Activated T-helper 1 cell treated with Interleukin-2 at 50 U/mL for 16 hours (primary cell): ENCODE results near the gene ZBTB37.
"Not testable (repeated sequence)": the region's sequence is repeated elsewhere in the genome, so short reads cannot be mapped to it uniquely, and the experiment has no call there.

ENCODE experiments used
- DNase-seq: peaks from one replicate; pipeline ENCODE4 v3.0.0-alpha.2; 2020; ENCODE audit warnings: low read depth

ZBTB37 gene

DNA sequence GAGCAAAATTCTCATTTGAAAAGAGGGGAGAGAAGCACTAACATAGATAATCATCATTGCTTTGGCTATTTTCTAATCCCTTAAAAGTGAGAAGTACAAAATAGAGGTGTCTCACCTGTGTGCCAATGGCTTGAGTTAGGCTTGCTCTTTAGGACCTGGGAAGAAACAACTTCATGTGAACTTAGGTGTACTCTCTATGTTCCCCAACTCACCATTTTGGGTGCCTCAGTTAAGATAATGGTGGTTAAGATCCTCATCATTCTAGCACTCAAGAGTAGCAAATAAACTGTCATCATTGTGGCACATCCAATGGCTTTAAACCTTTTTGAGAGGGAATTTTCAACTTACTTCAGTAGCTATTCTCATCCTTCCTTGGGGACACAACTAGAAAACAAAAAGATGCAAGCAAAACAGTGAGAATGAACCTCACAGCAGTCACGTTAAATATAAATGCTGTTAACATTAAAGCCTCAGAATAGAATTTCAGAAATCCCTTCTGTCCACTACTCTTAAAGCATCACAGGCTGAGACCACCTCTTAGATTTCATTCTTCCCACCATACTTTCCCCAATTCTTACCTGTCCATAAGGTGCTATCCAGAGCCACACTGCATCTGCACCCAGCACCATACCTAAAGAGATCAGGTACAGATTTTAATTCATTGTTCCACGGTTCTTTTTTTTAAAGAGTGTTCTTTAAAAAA, 1.6 kb upstream of the ZBTB37 start:
- DNase-seq, result no peak

DNA sequence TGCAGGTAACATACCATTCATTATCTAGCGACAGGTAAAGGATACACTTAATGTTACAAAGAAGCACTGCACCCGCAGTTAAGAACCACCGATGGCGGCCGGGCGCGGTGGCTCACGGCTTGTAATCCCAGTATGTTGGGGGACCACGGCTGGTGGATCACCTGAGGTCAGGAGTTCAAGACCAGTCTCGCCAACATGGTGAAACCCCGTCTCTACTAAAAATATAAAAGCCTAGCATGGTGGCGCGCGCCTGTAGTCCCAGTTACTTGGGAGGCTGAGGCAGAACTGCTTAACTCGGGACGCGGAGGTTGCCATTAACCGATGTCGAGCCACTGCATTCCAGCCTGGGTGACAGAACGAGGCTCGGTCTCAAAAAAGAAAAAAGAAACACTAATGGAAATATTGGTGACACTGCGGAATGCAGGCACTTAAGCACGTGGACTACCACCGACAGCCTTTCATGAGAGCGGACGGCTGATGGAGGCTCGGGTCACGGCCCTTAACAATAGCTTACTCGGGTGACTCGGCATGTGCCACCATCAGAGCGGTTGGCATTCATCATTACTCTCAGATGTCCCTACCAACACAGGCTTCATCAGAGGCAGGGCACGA, 933 bp upstream of the ZBTB37 start:
- no peak for DNase-seq

DNA sequence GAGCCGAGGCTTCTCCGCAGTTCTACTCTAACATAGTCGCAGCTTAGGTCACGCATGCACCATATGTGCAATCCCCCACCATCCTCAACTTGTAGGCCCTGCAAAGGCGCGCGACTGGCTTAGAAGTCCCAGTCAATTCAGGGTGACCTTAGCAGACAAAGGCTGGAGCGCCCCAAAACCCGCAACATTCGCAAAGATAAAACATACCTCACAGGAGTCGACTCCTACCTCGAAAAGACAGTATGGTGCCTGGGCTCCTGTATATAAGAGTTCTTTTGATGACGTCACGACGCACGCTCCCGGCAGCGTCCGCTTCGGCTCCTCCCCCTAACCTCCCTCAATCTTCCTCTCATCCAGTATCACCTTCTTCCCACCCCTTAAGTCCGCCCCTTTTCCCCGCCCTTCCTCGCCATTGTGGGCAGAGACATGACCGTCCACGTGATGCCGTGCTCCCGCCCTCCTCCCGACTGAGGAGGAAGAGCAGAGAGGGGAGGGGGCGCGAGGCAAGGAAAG, 371 bp upstream of the ZBTB37 start, which contains the start of gene GAS5:
Gene GAS5, minus strand, starts transcription at position 237 of the 513 bp plus-strand sequence.
- peak; percentile 98 for DNase-seq

DNA sequence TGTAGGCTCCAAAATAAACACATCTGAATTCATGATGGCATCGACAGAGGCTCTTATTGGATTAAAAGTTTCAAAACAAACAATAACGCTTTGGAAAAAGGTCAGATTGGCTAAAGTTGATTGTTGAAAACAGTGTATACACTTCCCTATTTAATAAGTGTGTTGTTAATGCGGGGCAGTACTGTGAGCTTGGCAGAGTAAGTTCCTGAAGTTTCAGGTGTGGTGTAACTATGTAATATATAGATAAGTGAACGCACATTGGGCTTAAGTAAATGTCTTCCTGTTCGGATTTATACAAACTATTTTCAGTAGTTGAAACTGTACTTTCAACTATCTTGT, 810 bp downstream of the ZBTB37 start:
- no peak for DNase-seq

DNA sequence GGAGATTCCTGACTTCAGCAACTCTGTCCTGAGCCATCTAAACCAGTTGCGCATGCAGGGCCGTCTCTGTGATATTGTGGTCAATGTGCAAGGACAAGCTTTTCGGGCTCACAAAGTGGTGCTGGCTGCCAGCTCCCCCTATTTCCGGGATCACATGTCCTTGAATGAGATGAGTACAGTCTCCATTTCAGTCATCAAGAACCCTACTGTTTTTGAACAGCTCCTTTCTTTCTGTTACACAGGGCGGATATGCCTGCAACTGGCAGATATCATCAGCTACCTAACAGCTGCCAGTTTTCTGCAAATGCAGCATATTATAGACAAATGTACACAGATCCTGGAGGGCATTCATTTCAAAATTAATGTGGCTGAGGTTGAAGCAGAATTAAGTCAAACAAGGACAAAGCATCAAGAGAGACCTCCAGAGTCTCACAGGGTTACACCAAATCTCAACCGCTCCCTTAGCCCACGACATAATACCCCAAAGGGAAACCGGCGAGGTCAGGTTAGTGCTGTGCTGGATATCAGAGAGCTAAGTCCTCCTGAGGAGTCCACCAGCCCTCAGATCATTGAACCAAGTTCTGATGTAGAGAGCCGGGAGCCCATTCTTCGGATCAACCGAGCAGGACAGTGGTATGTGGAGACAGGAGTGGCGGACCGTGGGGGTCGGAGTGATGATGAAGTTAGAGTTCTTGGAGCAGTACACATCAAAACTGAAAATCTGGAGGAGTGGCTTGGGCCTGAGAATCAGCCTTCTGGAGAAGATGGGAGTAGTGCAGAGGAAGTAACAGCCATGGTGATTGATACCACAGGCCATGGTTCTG, 2.3 kb downstream of the ZBTB37 start:
- no peak for DNase-seq

DNA sequence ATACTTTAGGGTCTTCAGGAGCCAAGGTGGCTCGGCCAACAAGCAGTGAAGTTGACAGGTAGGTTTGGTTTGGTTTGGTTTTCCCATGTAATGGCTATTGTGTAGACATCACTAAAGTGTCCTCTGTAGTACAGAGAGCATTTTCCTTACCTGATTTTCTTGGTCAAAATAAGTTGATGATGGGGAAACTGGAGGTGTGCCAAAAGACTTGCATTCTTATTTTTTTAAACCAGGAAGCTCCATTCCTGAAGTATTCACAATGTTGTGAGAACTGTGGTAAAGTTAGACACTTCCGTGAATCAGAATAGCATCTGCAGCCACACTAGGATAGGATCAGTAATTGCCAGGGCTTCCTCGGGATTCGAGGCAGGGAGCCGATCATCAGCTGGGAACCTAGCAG, 2.9 kb downstream of the ZBTB37 start:
- DNase-seq, result no peak

DNA sequence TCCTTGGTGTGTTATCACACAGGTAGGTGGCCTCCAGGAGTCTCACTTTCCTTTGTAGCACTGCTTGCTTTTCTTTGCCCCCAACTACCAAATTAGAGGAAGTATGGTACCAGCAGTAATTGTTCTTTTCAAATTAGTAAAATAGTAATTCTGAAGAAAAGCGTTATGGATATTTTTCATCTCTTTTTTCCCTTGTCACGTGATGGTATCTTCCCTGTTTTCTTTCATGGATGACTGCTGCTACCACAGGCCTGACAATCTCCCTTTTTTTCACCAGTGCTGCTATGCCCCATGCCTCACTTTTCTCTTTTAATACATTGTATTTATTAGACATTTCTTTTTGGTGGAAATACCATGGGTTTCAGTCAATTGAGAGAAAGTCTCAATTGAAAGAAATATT, 3.3 kb downstream of the ZBTB37 start:
- DNase-seq, result no peak

DNA sequence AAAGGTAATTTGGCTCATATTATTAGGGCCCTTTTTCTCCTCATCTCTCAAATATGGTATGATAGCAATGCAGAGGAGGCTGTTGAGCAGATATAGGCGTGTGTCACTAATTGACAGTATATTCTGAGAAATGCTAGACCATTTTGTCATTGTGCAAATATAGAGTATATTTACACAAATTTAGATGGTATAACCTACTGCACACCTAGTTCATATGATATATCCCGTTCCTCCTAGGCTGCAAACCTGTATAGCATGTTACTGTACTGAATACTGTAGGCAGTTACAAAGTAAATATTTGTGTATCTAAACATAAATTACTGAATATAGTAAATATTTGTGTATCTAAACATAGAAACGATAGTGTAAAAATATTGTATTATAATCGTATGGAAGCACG, 8.6 kb downstream of the ZBTB37 start:
- DNase-seq, result no peak

DNA sequence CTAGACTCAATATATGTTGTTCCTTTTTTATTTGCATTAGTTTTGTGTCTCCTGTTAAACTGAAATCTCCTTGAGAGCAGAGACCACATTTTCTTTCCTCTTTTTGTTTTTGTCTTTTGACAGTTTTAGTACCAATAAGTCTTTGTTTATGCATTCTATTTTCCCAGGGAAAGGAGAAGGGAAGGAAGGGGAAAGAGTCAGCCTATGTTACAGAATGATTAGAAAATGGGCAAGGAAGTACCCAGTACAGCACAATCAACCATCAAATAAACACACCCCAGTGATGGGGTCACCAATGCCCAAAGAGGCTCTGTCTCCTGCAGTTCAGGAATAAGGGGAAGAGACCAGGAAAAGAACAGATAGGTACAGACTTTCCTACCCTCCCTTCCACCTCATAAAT, 10.1 kb downstream of the ZBTB37 start:
- no peak for DNase-seq

DNA sequence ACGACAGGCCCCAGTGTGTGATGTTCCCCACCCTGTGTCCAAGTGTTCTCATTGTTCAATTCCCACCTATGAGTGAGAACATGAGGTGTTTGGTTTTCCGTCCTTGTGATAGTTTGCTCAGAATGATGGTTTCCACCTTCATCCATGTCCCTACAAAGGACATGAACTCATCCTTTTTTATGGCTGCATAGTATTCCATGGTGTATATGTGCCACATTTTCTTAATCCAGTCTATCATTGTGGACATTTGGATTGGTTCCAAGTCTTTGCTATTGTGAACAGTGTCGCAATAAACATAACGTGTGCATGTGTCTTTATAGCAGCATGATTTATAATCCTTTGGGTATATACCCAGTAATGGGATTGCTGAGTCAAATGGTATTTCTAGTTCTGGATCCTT, 12.9 kb downstream of the ZBTB37 start:
- DNase-seq, result not testable (repeated sequence)

DNA sequence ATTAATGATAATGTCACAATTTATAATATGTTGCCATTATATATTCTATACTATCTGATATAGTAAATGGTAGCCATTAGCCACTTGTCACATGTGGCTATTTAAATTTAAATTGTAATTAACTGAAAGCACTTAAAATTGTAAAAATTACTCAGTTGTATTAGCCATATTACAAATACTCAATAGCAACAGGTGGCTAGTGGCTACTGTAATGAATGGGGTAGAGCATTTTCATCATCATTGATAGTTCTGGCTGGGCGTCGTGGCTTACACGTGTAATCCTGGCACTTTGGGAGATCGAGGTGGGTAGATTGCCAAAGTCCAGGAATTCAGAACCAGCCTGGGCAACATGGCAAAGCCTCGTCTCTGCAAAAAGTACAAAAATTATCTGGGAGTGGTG, 16.5 kb downstream of the ZBTB37 start:
- DNase-seq, result no peak

DNA sequence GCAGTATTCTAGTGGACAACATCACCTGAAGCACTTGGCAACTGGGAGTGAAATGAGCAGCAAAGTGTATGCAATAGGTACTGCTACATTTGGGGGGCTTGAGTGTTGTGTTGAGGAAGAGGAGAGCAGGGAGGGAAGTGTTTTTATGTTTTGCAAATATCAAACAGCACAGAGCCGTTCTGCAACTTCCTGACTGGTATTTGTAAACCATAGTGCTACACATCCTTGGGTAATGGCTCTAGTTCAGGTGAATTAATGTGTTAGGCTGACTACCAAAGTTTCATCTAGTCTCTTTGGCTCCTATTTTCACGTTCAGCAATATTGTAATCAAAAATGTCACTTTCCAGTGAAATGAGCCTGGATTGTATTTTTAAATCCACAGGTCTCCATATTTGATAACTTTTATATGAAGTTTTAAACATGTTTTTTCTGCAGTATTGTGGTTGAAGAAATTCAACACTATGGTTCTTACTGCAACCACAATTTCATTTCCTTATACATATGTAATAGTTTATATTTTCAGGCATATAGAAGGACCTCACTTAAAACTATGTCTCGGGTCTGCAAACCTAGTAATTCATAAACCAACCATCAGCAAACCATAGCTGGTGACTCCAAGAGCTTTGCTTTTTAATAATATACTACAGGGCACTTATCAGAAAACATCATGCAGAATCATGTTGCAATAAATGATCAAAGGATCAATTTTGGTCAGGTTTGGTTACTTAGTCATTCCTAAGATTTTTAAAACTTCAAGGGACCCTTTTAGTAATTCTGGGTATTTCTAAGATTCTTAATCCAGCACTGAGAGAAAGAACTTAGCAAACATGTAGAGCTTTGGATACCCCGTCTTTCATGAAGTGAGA, 18.8 kb downstream of the ZBTB37 start:
- DNase-seq, result no peak

DNA sequence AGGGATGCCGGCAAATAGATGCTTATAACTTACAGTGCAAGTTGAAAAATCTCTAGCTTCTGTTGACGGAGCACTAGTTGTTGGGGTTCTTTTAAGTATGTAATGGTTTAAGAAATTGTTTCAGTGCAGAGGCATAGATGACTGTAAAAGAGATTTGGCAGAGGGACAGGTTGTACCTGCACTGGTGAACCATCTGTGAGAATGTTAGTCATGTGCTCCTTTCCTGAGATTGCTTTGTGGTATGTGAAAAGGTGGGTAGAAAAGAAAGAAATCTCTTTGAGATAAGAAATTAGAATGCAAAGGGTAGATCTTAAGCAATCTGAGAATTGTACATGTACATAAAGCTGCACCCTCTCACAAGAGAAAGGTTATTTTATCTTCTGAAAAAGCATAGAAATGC, 19.4 kb downstream of the ZBTB37 start:
- DNase-seq, result no peak

DNA sequence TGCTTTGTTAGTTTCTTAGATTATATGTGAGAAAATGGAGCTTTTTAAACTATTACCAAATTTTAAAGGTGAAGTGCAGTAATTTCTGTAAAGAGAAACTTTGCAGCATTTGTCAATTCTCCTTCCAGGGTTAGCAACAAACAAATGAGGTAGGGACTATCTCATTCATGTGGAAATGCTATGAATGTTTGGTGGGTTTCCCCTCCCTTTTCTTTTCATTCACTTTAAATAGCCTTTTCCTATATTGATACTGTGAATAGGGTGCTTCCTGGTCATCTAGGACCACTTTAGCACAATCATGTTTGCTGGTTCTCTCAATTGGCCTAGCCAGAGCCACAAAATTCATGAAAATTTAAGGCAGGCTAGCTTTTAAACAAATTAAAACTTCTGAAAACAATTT, 20.6 kb downstream of the ZBTB37 start:
- no peak for DNase-seq

DNA sequence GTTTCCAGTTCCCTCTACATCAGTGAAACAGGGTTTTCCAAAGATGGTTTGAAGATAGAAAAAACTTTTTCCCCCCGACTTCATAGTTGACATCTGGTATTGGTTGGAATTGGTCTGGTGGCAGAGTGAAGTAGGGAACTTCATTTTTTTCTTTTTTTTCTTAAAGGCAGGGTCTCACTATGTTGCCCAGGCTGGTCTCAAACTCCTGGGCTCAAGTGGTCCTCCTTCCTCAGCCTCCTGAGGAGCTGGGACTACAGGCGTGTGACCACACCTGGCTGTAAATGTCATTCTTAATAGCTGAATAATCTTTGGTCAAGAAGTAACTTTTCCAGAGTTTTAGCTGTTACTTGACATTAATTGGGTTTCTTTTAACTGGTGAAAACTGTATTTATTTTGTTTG, 21.7 kb downstream of the ZBTB37 start:
- no peak for DNase-seq

DNA sequence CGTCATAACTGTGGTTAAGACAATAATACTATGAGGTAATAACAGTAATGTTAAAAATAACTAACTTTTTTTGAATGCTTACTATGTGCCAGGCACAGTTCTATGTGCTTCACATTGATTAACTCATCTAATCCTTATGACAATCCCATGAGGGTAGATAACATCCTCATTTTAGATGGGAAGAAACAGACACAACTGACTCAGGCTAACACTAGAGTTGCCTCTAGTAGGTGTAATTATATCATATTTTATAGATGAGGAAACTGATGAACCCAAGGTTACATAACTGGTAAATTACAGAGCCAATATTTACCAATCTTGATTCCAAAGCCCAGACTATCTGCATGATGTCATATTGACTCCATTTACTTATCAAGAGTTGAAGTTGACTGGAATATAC, 25.4 kb downstream of the ZBTB37 start:
- DNase-seq, result no peak

DNA sequence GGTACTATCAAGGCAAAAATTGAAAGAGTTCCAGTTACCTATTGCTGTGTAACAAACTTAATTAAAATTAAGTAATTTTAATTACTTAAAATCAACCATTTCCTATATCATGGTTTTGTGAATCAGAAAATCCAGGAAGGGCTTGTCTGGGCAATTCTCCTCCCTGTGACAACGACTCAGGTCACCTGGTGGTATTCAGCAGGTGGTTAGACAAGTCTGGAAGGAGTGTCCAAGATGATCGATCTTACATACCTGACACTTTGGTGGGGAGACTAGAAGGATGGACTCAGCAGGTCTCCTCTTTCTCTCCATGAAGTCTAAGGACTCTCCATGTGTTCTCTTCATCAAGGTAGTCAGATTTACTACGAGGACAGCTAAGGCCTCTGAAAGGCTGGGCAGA, 26.0 kb downstream of the ZBTB37 start:
- no peak for DNase-seq

DNA sequence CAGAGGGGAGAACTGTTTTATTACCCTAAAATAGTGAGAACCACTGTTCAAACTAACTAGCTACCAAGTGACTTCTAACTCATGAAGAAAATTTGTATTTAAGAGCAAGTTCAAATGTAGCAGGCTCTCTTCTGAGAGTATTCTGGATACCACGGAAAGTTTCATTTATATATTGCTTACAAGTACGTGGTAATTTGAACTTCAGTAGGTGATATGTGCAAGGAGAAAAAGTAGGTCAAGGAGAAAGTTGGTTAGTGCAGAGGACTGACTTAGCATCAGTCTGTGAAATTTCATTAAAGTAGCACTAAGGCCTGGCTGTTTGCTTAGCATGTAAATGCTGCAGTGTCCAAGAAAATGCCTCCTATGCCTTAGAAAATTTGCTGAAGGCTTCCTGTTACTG, 32.2 kb downstream of the ZBTB37 start:
- no peak for DNase-seq

DNA sequence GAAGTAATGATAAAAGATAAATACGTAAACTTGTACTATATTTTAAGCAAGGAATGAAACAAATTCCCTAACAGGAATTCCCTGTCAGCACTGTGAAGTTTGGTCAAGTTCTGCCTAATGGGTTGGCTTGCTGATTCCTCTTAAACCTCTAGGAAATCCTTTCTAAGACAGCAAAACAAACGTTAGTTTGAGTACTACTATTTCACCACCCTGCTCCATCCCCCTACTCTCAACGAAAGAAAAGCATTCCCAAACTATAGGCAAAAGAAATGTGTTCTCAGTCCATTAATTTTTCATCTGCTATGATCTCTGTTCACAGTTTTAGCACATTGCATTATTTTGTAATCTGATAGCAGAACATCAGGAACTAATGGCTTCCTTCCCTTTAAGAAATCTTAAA, 32.8 kb downstream of the ZBTB37 start:
- DNase-seq, result no peak

DNA sequence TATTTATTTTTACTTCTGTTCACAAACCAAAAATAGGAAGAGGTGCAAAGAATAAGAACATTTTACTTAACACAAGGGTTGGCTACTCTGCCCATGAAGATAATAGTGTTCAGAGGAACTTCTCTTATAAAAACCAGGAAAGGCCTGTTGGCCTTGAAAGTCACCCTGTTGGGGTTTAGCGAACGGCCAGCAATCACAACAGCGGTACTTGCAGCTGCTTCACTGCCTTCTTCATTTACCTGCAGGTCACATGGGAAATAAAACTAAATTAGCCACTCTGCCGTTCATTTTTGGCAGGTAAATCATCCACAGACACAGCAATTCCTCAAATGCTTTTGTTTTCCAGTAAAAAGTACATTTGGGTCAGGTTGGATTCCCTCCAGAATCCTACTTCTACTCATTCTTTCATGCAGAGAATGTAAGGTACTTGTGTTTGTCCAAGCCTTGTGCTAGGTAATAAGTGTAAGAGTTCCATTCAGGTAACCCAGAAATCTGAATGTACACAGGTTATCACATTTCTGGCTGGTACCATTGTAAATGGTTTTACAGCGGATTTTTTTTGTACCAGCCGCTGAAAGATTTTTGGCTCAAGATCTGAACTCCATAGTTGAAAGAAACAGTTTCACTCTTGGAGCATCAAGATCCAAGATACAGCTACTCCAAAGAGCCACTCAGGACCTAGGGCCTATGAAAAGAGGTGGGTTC, 35.8 kb downstream of the ZBTB37 start:
- no peak for DNase-seq

DNA sequence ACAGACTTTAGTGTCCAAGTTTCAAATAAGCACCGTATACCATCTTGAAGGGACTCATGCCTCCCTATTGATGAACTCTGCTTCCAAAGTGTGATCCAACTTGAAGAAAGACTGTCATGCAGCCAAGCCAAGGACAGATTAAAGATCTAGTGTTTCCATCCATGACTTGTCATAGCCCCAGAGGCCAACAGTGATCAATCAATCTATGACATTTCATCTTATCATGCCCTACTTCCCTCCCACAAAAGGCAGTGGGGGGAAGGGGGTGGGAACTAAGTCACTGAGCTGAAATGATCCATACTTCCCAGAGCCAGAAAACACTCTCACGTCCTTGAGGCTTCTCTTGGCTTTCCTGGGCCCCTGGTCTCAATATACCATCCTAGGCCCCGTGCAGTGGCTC, 44.9 kb downstream of the ZBTB37 start:
- DNase-seq, result no peak
